Stimulated activated CD8-positive, alpha-beta memory T cell treated with anti-CD3 and anti-CD28 coated beads, Interleukin-4, amount 100 ng/mL, for 4 hours (primary cell): Measurements from ENCODE around the gene SPACDR.
"Not testable (repeated sequence)": the region's sequence is repeated elsewhere in the genome, so short reads cannot be mapped to it uniquely, and the experiment has no call there.

ENCODE experiments used
- DNase-seq, 2 donors: peaks; one replicate each; pipeline ENCODE4 v3.0.0-alpha.2; 2020; ENCODE audit warnings: low read depth in 2 of 2, low spot score in 1 of 2

Gene SPACDR

GRCh38 chr7:100466653-100467605 lies 2.9 kb upstream of the SPACDR start:
- no peak for DNase-seq

GRCh38 chr7:100465702-100466311 lies 1.7 kb upstream of the SPACDR start:
- no peak for DNase-seq

- no peak for DNase-seq
Measured at GRCh38 chr7:100465299-100465698, 1.2 kb upstream of the SPACDR start.

- DNase-seq, result no peak
Measured at GRCh38 chr7:100464791-100465190, 731 bp upstream of the SPACDR start.

GRCh38 chr7:100457033-100457432 lies 7.0 kb downstream of the SPACDR start:
- no peak for DNase-seq

- no peak for DNase-seq
Measured at GRCh38 chr7:100456562-100456961, 7.5 kb downstream of the SPACDR start.

GRCh38 chr7:100455206-100455605 lies 8.9 kb downstream of the SPACDR start:
- no peak for DNase-seq

- not testable (repeated sequence) for DNase-seq
Measured at GRCh38 chr7:100453854-100454253, 10.2 kb downstream of the SPACDR start.

GRCh38 chr7:100452513-100452912 lies 11.5 kb downstream of the SPACDR start:
- DNase-seq, result no peak

GRCh38 chr7:100449190-100449795 lies 14.8 kb downstream of the SPACDR start:
- DNase-seq, result no peak

- not testable (repeated sequence) for DNase-seq
Measured at GRCh38 chr7:100447363-100447762, 16.7 kb downstream of the SPACDR start.

- DNase-seq, result no peak
Measured at GRCh38 chr7:100446040-100446439, 18.0 kb downstream of the SPACDR start.

GRCh38 chr7:100444311-100445278 lies 19.5 kb downstream of the SPACDR start:
- no peak for DNase-seq

- DNase-seq, result no peak
Measured at GRCh38 chr7:100443096-100443840, 20.8 kb downstream of the SPACDR start.

GRCh38 chr7:100441641-100442535 lies 22.2 kb downstream of the SPACDR start:
- no peak for DNase-seq

GRCh38 chr7:100439244-100439643 lies 24.8 kb downstream of the SPACDR start:
- not testable (repeated sequence) for DNase-seq

GRCh38 chr7:100438731-100439130 lies 25.3 kb downstream of the SPACDR start:
- DNase-seq, result not testable (repeated sequence)

- no peak for DNase-seq
Measured at GRCh38 chr7:100438172-100438571, 25.9 kb downstream of the SPACDR start.
